Measurements from ENCODE around the gene KLRF1. TPM values are rescaled to one million over a fixed set of nuclear protein-coding genes. Genes with fewer than 3 reads are reported as not detected.
"Not testable (repeated sequence)": the region's sequence is repeated elsewhere in the genome, so short reads cannot be mapped to it uniquely, and the experiment has no call there.

The KLRF1 gene
- total RNA-seq, 6 experiments from 2014 or later: not detected

DNA sequence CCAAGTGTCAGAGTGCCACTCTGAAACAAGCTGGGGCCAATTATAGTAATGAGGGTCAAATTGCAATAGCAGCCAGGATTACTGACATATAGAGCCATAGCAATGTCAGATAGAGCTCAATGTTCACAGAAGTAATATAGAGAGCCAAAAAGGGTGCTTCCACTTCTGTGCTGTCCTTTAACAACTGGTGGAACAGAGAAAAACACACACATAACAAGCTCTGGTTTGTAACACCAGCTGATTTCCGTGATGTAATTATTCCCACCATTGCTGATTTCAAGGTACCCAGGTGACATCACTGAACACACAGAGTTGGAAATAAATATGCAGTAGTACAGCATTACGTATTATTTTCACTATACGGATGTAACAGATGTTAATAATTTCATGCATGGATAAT, 44.9 kb downstream of the KLRF1 start:
- no peak for TF ChIP-seq CTCF (IDR thresholded peaks at IDR 0.05)
- no peak for DNase-seq
- Mint-ChIP-seq H3K9me3 (no peaks in the 10 kb centered on the region), H3K4me3 (no peak overlapping the region), H3K36me3 (ENCODE audit: low read depth) (no peaks in the 10 kb centered on the region), H3K4me1 (ENCODE audit: low read depth) (peaks cover 14% of the 10 kb centered on the region), H3K27me3 (ENCODE audit: insufficient read depth) (no peaks in the 10 kb centered on the region; the same call in 1 of the 2 replicates), H3K27ac (no peak overlapping the region)

- Mint-ChIP-seq H3K4me3 (no peak overlapping the region), H3K27me3 (ENCODE audit: insufficient read depth) (no peaks in the 10 kb centered on the region; the same call in 1 of the 2 replicates), H3K4me1 (ENCODE audit: low read depth) (peaks cover 14% of the 10 kb centered on the region), H3K27ac (no peak overlapping the region), H3K36me3 (ENCODE audit: low read depth) (no peaks in the 10 kb centered on the region), H3K9me3 (no peaks in the 10 kb centered on the region)
- DNase-seq: no peak
- no peak for TF ChIP-seq CTCF (IDR thresholded peaks at IDR 0.05)
Observed at GRCh38 chr12:9872742-9873141, 45.5 kb downstream of the KLRF1 start.

DNA sequence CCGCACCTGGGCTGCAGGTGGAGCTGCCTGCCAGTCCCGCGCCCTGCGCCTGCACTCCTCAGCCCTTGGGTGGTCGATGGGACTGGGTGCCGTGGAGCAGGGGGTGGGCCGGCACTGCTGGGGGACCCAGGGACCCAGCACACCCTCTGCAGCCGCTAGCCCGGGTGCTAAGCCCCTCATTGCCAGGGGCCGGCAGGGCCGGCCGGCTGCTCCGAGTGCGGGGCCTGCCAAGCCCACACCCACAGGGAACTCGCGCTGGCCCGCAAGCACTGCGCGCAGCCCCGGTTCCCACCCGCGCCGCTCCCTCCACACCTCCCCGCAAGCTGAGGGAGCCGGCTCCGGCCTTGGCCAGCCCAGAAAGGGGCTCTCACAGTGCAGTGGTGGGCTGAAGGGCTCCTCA, 48.8 kb downstream of the KLRF1 start:
- H3K27ac Mint-ChIP-seq: not testable (repeated sequence)

GRCh38 chr12:9880532-9881078, 53.3 kb downstream of the KLRF1 start:
- no peaks in the 10 kb centered on the region for H3K36me3 Mint-ChIP-seq (ENCODE audit: low read depth)
- H3K27ac Mint-ChIP-seq: no peak overlapping the region
- no peaks in the 10 kb centered on the region for H3K4me1 Mint-ChIP-seq (ENCODE audit: low read depth)
- peaks cover 4% of the 10 kb centered on the region; the same call in 1 of the 2 replicates for H3K27me3 Mint-ChIP-seq (ENCODE audit: insufficient read depth)
- H3K4me3 Mint-ChIP-seq: no peak overlapping the region
- no peak for DNase-seq
- no peaks in the 10 kb centered on the region for H3K9me3 Mint-ChIP-seq
- TF ChIP-seq CTCF (IDR thresholded peaks at IDR 0.05): no peak

More for the DNA sequence above, 48.8 kb downstream of the KLRF1 start:
- not testable (repeated sequence) for H3K4me1 Mint-ChIP-seq (ENCODE audit: low read depth); H3K9me3 Mint-ChIP-seq; DNase-seq; H3K27me3 Mint-ChIP-seq (ENCODE audit: insufficient read depth); H3K36me3 Mint-ChIP-seq (ENCODE audit: low read depth); H3K4me3 Mint-ChIP-seq

- DNase-seq: no peak
- H3K27me3 Mint-ChIP-seq (ENCODE audit: insufficient read depth): peaks cover 6% of the 10 kb centered on the region
- no peaks in the 10 kb centered on the region for H3K36me3 Mint-ChIP-seq (ENCODE audit: low read depth)
- H3K4me1 Mint-ChIP-seq (ENCODE audit: low read depth): no peaks in the 10 kb centered on the region
- no peak for TF ChIP-seq CTCF (IDR thresholded peaks at IDR 0.05)
- no peak within 1 kb of the TSS for H3K27ac Mint-ChIP-seq
- no peak within 1 kb of the TSS for H3K4me3 Mint-ChIP-seq
- H3K9me3 Mint-ChIP-seq: no peaks in the 10 kb centered on the region
Observed at GRCh38 chr12:9881246-9881645, 54.0 kb downstream of the KLRF1 start, which contains the start of gene KLRF2. Gene KLRF2 (plus strand): TSS chr12:9881489. CDS start chr12:9881596, 107 bp downstream.

DNA sequence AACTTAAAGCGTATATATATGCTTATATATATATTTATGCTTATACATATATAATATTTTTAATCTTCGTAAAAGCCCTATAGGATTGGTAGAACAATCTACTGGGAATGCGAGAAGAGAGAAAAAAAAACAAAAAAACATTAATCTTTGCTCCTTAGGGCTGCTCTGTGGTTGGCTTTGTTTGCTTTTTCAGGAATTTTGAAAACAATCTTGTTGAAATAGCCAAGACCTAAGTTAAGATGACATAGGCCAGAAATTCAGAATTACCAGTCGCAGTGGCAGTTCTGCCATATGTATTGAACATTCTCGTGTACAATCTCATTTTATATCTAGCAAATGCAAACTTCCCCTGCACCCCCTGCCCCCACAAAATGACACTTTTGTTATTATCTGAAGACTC, 54.7 kb downstream of the KLRF1 start:
- peaks cover 6% of the 10 kb centered on the region for H3K27me3 Mint-ChIP-seq (ENCODE audit: insufficient read depth)
- H3K4me3 Mint-ChIP-seq: no peak overlapping the region
- H3K4me1 Mint-ChIP-seq (ENCODE audit: low read depth): no peaks in the 10 kb centered on the region
- H3K36me3 Mint-ChIP-seq (ENCODE audit: low read depth): no peaks in the 10 kb centered on the region
- H3K27ac Mint-ChIP-seq: no peak overlapping the region
- TF ChIP-seq CTCF (IDR thresholded peaks at IDR 0.05): no peak
- H3K9me3 Mint-ChIP-seq: no peaks in the 10 kb centered on the region
- DNase-seq: no peak

Measured in HFFc6 (cell line).